A549 treated with Mapracorat at 1 μM for 4 hours (cell line): Measurements from ENCODE around the gene MYO5C. TPM values are rescaled to one million over a fixed set of nuclear protein-coding genes. Genes with fewer than 3 reads are reported as not detected.

Experiments
- total RNA-seq: library from RNA; stranded (reverse); fragments of 200-300 nt; extraction: Qiagen RNA extraction; gene quantifications from 5 replicates; pipeline ENCODE4 v1.2.3, GENCODE V29; 2022

The MYO5C gene
- 4.9 to 6.8 TPM (median 6.2 TPM) in 5 replicates for total RNA-seq

GRCh38 chr15:52295421-52296001 is at the start of gene MYO5C:
TSS of gene MYO5C (minus strand) at chr15:52295804. CDS start at chr15:52295636, 168 bp downstream.

GRCh38 chr15:52191207-52191606 is 104.4 kb downstream of the MYO5C start, which contains the start of gene GNB5:
TSS of gene GNB5 (minus strand) at chr15:52191392. CDS start at chr15:52184676, 6,716 bp downstream.

Other genes starting within 250 kb of the MYO5C start
- gene BCL2L10, start 183.0 kb downstream of the MYO5C start, total RNA-seq = 0.13 to 0.18 TPM (median 0.16 TPM) in 4 of 5 replicates, not detected in the other
- 43.3 to 52.9 TPM (median 46.9 TPM) in 5 replicates for gene GNB5, start 104.4 kb downstream of the MYO5C start, total RNA-seq
- 21.1 to 33.2 TPM (median 25.7 TPM) in 5 replicates for gene MYO5A, start 233.1 kb upstream of the MYO5C start, total RNA-seq